Retinal pigment epithelial cell (primary cell): ENCODE measurements around the gene BPI.

Experiments
- DNase-seq: peaks from one replicate; pipeline ENCODE4 v3.0.0-alpha.2; 2010; ENCODE audit warnings: low read depth
- H3K4me3 ChIP-seq: 2 replicates; pipeline ENCODE4 v1.5.1; 2011; ENCODE audit warnings: mild to moderate bottlenecking, low read length, control low read depth, moderate library complexity
- CTCF ChIP-seq: conservative IDR thresholded peaks from 2 replicates; pipeline ENCODE4 v1.5.1; 2011; ENCODE audit warnings: low read depth, low read length, control low read depth, inconsistent platforms

The BPI gene

GRCh38 chr20:38346741-38347140, 42.8 kb downstream of the BPI start:
- no peak for DNase-seq
- TF ChIP-seq CTCF, result no peak
- no peak overlapping the region for H3K4me3 ChIP-seq

DNA sequence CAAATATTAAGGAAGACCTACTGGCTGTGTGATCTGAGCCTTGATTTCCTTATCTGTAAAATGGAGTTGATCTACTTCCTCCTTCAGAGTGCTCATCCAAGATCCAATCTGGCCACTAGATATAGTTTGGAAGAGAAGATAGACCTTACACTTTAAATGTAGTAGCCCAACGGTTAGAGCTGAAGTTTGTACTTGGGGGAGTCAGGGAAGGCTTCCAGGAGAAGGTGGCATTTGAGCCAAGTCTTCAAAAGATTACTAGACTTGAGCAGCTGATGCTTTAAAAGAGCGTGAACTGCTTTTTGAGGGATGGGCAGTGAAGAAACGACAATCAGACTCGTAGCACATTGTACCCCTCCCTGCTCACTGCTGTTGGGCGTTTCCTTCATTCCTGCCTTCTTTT, 45.9 kb downstream of the BPI start:
- H3K4me3 ChIP-seq, result no peak overlapping the region
- DNase-seq, result no peak
- no peak for TF ChIP-seq CTCF

DNA sequence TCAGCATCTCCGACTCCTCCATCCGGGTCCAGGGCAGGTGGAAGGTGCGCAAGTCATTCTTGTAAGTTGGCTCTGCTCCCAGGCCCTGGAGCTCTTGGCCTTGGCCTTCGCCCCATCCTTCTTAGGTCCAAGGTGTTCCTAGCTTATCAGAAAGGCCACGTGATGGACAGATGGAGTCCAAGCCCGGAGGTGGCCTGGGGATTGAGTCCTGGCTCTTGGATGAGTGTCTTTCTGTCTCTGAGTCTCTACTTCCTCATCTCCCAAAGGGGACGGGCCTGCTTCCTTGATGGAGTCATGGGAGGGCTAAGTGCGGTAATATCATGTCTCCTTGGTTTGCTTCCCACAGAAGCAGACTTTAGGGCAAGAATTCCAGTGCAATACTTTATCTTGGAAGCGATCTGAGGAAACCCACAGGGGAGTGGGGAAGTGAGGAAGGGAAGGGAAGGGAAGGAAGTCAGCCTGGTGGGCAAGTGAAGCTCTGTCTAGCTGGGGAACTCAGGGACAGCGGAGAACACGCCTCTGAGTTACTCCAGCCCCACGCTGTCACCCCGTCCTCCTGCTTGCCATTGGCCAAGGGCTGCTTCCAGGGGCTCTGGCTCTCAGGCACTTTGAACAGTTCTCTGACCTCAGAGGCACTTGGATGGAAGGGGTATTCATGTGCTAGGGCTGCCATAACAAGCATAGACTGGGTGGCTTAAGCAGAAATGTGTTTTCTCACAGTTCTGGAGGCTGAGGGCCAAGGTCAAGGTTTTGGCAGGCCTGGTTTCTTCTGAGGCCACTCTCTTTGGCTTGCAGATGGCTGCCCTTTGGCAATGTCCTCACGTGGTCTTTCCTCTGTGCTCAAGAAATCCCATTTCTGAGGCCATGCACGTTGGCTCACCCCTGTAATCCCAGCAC, 47.2 kb downstream of the BPI start:
- H3K4me3 ChIP-seq, result no peak overlapping the region
- DNase-seq, result no peak
- TF ChIP-seq CTCF, result no peak

DNA sequence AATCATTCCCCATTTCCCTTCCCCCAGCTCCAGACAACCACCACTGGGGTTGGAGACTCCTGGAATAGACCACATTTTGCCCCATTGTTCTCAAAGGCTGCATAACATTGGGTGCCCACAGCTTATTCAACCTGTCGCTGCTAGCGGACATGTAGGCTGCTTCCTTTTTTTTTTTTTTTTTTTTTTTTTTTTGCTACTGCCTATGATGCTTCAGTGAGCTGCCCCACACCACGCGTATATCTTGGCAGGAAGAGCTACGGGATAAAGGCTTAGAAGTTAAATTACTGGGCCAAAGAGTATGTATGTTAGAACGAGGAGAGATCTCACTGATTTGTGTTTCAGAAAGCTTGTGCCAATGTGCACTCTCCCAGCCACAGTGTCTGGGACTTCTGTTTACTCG, 49.4 kb downstream of the BPI start:
- DNase-seq, result no peak
- H3K4me3 ChIP-seq, result no peak overlapping the region
- no peak for TF ChIP-seq CTCF

GRCh38 chr20:38354227-38354626, 50.3 kb downstream of the BPI start:
- no peak for TF ChIP-seq CTCF
- no peak overlapping the region for H3K4me3 ChIP-seq
- no peak for DNase-seq

DNA sequence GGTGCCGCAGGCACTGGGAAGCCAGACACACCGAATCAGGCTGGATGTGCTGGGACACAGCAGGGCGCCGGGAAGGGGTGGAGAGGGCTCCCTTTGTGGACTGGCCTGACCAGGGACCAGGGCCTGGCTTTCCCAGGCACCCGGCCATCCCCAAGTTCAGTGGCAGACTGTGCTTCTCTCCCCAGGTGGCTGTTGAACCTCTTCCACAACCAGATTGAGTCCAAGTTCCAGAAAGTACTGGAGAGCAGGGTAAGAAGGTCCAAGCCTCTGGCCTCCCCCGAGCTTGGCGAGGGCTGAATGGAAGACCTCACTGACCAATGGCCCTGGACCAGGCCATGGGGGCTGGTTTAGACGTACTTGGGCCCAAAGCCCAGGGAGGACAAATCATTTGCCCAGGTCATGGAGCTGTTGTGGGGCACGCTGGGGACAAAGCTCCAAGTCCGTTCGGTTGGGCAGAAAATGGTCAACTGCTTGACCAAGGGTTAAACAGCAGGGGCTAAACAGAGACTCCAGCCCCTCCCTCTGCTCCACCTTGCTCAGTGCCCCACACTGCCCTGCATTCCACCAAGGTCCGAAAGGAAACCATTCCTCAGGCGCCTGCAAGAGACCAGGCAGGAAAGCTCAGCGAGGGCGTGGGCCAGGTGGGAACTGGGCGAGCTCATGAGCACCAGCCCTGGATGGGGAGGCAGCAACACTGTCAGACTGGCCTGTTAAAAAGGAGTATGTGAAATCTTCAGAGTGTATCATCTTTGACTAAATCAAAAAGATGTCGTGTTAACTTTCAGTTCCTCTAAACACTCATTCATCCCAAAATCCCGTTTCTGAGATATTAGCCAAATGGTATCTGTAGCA, 51.4 kb downstream of the BPI start:
- no peak overlapping the region for H3K4me3 ChIP-seq
- DNase-seq, result no peak
- TF ChIP-seq CTCF, result no peak
